ENCODE data around the gene BCL2L15.

The BCL2L15 gene

DNA sequence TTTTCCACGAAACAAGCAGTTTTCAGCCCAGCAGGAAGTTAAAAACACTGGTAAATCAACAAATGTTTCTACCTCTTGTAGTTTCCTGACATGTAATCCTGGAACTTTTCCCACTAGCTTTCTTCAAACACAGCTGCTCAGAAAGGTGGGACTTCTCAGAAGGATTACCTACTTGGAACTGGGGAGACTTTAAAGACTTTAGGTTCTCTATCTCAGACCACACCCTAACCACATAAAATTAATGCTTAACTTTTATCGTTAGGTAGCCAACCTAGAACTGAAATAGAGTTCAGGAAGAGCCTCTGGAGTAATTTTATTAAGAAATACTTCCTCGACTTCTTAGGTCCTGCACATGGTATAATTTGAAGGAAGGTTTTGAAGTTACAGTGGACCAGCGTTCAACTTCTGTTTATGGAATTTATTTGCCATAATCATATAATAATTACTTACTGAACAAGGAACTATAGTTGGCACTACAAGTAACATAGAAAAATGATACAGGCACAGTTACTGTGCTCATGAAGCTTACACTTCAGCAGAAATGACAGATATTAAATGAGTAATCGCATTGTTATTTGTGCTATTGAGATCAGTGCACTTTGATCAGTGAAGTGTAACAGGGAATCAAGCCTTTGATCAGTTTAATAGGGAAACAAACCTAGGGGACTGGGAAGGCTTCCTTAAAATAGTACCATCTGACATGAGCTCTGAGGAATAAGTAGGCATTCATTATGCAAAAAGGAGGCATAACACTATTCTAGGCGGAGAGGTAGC lies at the start of gene BCL2L15:
Gene BCL2L15 (minus strand): TSS at position 180 of the 774 bp plus-strand sequence. CDS start 206 bp downstream, outside the sequence.
- DNase-seq (ENCODE audit: low read depth, low spot score) = no peak

DNA sequence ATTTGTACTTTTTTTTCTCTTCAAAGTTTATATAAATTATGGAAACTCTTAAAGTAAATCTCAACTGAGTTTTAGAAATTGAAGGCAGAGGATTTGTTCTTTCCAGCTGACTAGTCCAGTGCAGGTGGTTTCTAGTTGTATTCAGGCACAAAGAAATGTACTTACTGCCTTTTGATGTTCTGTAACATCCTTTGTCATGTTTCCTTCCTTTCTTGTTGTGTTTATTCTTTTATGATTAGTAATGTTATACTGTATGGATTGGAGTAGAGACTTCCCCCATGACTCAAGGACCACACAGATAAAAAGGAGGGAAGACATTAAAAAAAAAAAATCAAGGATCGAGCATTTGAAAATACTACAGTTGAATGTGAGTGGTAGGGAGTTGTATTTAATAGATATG lies 49.8 kb upstream of the BCL2L15 start:
- no peak for DNase-seq (ENCODE audit: low read depth, low spot score)

DNA sequence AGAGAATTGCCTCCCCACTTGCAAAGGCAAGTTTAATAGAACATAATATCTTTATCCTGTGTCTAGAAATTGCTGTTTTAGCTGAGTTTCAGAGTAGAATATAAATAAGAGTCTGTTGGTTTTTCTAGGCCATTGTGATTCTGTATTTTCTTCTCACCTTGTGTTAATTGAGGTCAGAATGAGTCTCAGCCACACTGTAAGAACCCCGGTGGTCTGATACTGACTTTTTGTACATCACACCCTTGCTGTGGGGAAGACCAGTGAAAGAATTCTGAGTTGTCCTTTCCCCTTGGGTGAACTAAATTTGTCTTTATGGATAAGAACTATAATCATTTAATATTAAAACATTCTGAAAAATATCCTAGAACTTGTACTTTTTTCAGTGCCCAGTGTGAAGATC lies 48.6 kb upstream of the BCL2L15 start:
- DNase-seq (ENCODE audit: low read depth, low spot score) = no peak

- DNase-seq (ENCODE audit: low read depth, low spot score) = no peak
Observed at GRCh38 chr1:113935176-113935575, 47.8 kb upstream of the BCL2L15 start.

GRCh38 chr1:113934511-113935055 lies 47.2 kb upstream of the BCL2L15 start:
- no peak for DNase-seq (ENCODE audit: low read depth, low spot score)

DNA sequence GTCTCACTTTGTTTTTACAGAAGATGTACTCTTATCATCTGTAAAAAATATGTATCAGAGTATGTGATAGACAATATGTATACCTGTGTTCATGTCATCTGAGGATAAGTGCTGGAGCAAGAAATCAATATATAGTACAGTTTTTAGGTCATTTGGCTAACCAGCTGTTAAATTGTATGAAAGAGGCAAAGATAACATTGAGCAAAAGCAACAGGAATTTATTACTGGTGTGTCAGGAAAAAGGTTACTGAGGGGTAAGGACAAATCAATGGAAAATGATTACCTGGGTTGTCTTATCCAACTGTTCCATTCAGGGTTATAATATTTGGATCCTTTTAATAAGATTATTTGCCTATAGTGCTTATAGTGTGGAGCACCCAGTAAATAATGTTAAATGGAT lies 46.6 kb upstream of the BCL2L15 start:
- DNase-seq (ENCODE audit: low read depth, low spot score) = no peak

DNA sequence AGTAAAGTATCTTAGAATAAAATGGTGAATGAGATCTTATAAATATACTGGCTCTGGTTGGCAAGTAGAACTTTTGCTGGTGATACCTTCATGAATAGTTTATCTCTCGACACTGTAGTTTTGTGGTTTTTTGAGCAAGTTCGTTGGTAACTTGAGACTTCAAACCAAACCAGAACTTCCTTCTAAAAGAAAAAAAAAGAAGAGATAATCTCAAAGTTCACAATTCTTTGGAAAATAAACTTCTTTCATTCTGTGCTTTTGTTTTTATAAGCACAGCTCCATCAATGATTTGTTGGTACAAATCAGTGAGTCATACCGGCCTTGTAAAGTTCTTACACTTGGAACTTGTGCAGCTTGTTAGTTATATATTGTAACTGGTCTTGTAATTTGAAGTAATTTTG lies 44.1 kb upstream of the BCL2L15 start:
- no peak for DNase-seq (ENCODE audit: low read depth, low spot score)

DNA sequence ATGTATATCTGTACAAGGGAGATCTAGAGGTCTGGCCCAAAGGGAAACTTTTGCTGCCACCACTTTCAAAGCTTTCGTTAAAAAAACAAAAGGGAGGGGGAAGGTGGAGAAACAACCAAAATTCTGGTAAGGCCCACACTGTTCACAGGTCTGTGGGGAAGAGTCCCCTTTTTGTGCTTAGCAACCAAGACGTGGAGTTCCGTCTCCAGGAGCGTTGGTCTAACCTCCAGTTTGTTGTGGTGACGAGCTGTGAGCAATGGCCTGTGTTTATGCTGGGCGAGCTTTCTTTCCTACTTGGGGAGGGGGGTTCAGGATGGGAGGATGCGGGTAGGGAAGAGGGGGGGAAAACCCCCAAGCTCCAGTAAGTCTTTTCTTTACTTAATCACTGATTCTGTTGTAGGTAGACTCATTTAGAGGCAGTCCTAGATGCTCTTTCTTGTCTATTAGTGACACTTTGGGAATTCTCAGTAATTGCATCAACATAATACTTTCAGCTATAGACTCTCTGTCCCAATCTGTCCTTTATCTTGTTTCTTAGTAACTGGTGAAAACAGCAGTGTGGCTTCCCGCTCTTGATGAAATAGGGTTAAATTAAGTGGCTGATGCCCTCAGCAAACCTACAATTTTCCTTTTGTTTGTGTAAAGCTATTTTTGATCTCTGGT lies 43.2 kb upstream of the BCL2L15 start:
- peak; percentile 33 for DNase-seq (ENCODE audit: low read depth, low spot score)

GRCh38 chr1:113929750-113930498 lies 42.5 kb upstream of the BCL2L15 start:
- peak; percentile 23 for DNase-seq (ENCODE audit: low read depth, low spot score)

- peak; percentile 87 for DNase-seq (ENCODE audit: low read depth, low spot score)
Observed at GRCh38 chr1:113928941-113929749, 41.8 kb upstream of the BCL2L15 start, which contains the start of gene HIPK1. Gene HIPK1, plus strand, starts transcription at chr1:113929324.

DNA sequence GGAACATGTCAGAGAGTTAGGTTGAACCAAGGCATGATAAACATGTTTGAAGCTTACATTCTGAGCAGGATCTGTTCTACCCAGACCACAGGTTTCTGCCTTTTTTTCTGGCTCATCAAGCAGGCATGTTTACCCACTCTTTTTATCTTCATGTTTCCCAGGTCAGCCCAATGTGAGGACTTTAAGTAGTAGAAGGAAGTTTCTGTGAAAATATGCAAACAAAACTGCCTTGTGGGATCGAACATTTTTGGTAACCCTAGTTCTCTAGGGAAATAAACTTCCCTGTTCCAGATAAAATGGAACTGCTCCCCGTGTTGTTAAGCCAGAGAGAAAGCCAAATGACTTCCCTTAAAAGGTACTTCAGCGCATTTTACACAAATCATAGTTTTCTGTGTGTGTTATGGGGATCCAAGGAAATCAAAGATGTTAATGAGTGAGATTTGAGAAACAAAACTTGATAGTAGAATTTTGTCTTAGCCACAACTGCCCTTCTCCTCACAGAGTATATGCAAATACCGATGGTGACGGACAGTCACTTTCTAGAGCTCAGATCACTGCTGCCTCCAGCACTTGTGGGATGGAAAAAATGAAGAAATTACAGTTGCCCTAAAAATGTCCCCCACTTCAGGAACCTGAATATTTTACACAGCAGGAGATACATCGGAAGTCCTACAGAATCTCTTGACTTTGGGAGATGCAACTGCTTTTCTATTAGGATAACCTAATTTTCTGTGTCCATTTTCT lies 41.0 kb upstream of the BCL2L15 start:
- DNase-seq (ENCODE audit: low read depth, low spot score) = no peak

DNA sequence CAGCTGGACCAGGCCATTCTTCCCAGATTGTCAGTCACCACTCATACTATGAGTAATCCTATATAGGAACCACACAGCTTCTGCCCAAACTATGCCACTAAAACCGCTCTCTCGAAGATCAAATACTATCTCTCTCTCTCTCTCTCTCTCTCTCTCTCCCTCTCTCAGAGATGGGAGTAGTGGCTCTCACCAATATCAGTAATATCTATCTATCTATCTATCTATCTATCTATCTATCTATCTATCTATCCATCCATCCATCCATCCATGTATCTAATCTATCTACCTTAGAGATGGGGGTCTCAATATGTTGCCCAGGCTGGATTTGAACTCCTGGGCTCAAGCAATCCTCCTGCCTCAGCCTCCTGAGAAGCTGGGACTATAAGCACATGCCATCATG lies 37.1 kb upstream of the BCL2L15 start:
- no peak for DNase-seq (ENCODE audit: low read depth, low spot score)

DNA sequence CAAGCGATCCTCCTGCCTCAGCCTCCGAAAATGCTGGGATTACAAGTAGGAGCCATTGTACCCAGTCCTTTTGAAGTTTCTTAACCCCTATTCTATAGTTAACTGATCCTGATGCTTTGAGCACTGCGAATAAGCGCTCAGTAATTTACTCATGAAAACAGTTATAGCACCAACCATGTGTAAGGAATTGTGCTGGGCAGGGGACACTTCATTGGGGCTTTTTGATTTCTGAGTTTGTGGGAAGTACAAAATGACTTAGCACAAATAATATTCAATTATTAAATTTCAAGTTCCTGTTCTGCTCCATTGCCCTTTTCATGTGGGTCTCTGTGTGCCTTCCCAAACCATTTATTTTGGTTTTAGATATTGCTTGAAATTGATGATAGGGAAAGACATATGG lies 35.6 kb upstream of the BCL2L15 start:
- no peak for DNase-seq (ENCODE audit: low read depth, low spot score)

GRCh38 chr1:113918243-113918642 lies 30.9 kb upstream of the BCL2L15 start:
- no peak for DNase-seq (ENCODE audit: low read depth, low spot score)

DNA sequence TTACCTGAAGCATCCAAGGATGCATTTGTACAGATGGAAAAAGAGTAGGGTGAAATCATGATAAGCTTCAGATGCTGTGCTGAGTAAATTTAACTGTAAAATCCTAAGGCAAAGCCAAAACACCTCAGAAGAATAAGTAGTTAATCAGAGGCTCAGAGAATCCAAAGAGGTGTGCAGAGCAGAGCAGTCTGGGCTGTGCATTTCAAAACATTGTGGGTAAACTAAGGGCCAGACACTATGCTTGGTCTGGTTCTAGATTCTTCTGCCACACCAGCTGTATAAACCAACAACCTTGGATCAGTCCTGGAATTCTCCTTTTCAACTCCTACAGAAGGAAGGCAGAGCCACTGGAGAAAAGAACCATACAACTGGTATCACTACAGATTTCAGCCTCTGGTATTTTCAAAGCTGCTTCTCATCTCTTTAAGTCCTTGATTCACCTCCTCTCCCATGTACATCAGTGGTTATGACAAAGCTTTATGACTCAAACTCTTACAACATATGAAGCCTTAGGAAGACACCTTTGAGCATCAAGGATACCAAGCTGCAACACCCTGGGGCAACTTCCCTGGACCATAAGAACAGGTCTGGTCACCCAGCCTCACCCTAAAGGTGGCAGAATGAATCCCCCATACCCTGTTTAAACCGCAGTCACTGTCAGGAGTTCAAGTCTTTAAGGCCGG lies 30.2 kb upstream of the BCL2L15 start:
- DNase-seq (ENCODE audit: low read depth, low spot score) = no peak

DNA sequence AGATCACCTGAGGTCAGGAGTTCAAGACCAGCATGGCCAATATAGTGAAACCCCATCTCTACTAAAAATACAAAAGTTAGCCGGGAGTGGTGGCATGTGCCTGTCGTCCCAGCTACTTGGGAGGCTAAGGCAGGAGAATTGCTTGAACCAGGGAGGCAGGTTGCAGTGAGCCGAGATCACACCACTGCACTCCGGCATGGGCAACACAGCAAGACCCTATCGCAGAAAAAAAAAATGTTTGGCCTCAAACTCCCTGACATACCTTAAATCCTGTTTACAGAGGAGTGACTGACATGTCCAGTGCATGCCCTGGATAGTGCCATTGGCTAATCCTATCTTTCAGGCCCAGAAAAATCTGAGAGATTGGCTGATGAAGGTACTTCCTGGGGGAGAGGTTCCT lies 29.6 kb upstream of the BCL2L15 start:
- DNase-seq (ENCODE audit: low read depth, low spot score) = no peak

- DNase-seq (ENCODE audit: low read depth, low spot score) = no peak
Observed at GRCh38 chr1:113913887-113914664, 26.7 kb upstream of the BCL2L15 start.

DNA sequence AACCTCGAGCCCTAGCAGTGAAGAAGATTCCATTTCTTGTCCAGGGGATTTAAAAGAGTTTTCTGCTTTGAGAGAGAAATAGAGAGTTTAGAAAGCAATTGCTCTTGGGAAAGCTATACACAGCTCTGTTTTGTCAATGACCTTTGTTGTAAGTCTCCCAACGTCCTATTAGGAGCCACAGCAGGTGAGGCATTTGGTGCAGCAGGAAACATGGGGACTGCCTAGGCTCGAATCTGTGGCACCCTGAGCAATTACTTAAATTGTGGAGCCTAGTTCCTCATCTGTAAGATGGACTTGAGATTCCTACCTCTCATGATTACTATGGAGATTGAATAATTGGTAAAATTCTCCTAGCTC lies 25.9 kb upstream of the BCL2L15 start:
- DNase-seq (ENCODE audit: low read depth, low spot score) = no peak

DNA sequence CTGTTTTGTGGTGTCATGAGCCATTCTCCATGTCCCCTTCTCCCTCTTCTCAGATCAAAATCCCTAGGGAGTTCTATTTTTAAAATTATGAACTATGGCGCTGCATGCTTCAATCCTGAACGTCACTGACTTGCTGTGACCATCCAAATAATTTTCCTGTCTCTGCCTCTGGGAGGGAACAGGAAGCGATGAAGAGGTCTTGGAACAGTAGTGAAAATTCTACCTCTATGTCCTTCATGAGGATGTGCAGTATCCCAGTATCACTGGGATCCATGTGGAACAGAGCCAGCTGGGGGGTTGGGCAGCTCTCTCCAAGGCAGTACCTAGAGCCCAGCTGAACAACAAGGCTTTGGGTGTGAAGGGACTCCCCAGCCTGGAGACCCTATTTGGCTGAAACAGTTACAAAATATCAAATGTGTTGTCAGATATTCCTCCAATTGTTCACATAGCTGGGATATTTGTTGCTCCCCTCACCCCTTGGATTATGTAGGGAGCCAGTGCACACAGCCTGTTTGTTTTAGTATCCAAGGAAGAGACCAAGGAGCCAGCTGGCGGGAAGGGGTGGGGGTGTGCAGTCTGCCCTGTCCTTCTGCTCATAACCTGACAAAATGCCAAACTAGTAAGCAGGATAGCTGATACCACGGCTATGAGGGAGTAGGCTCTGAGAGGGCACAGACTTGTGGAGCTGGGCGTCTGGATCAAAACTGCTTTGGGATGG lies 25.4 kb upstream of the BCL2L15 start:
- DNase-seq (ENCODE audit: low read depth, low spot score) = no peak

Data from activated CD4-positive, CD25-positive, alpha-beta regulatory T cell treated with anti-CD3 and anti-CD28 coated beads, Interleukin-2, amount 50 U/mL, for 16 hours (primary cell).